Measurements from ENCODE around the gene FNDC3B. TPM values are rescaled to one million over a fixed set of nuclear protein-coding genes. Genes with fewer than 3 reads are reported as not detected.
"Not testable (repeated sequence)": the region's sequence is repeated elsewhere in the genome, so short reads cannot be mapped to it uniquely, and the experiment has no call there.

The FNDC3B gene
- total RNA-seq, 2 experiments from 2014 or later: 14.4 to 17.8 TPM

DNA sequence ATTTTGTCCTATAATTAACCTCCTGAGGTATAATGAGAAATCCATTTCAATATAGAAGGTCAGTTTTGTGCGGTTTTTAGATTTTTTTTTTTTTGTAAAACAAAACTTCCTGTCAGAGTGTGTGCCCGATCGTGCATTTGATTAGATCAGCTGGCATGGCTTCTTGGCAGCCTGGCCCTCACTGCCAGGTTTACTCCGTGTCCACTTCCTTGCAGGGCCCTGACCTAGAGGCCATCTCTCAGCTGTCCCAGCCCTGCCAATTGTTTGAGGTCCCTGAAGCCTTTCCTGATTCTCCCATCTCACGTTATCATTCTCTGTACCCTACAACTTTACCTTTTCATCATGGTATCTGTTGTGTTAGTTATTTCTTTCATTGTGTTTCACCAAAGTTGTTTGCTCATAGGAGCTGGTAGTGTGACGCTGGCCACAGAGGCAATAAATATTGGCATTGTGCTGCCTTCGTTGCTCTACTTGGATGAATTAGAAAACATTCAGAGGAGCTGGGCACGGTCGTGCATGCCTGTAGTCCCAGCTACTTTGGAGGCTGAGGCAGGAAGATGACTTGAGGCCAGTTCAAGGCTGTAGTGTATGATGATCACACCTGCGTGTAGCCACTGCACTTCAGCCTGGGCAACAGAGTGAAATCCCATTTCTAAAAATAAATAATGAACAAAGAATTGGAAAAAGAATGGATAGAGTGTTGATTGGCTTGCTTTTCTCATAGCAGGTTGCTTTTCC lies 206.9 kb downstream of the FNDC3B start:
- Mint-ChIP-seq H3K27ac (no peak overlapping the region), H3K9me3 (peaks cover 20% of the 10 kb centered on the region), H3K4me3 (no peak overlapping the region), H3K4me1 (ENCODE audit: low read depth) (peaks cover 26% of the 10 kb centered on the region), H3K36me3 (peaks cover 32% of the 10 kb centered on the region), H3K27me3 (no peaks in the 10 kb centered on the region)
- no peak for DNase-seq
- intact Hi-C loops (cut with micrococcal nuclease): loop anchor here (5.0 kb wide), 1 partner anchor 114 kb away; no protein-coding TSS in a partner anchor
- CTCF ChIA-PET: interaction anchor here (0.6 kb wide), 1 partner anchor 81 kb away, joined by 3 read pairs; no protein-coding TSS in a partner anchor
- POLR2A ChIA-PET: no interaction called here

DNA sequence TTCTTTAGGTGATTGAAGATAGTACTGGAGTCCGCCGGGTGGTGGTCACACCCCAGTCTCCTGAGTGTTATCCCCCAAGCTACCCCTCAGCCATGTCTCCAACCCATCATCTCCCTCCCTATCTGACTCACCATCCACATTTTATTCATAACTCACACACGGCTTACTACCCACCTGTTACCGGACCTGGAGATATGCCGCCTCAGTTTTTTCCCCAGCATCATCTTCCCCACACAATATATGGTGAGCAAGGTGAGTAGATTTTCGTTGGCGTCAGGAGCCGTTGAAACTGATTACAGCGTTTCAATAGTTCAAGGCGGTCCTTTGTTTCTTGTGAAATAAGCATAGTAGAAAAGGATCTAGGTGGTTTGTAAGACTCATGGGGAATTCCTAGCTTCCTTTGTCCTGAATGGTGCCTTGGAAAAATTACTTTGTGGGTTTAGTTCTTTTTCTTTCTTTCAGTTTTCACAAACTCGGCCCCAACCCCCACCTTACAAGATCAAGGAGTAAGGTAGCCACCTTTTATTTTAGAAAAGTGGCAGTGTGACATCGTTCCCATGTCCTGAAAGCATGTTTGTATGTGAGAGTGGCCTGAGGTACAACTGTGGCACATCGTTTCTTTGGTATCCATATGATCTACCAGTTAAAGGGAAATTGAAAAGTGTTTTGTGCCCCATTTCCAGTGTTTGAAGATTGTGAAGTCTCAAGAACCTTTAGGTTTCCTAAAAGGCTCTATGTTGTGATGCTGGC lies 208.3 kb downstream of the FNDC3B start:
- CTCF ChIA-PET: no interaction called here
- no peak for DNase-seq
- intact Hi-C loops (cut with micrococcal nuclease): loop anchor here (5.0 kb wide), 1 partner anchor 115 kb away; no protein-coding TSS in a partner anchor
- Mint-ChIP-seq H3K27ac (peak overlapping the region; percentile 5), H3K9me3 (peaks cover 6% of the 10 kb centered on the region), H3K4me3 (no peak overlapping the region), H3K4me1 (ENCODE audit: low read depth) (peaks cover 26% of the 10 kb centered on the region), H3K27me3 (no peaks in the 10 kb centered on the region), H3K36me3 (peaks cover 25% of the 10 kb centered on the region)
- POLR2A ChIA-PET: no interaction called here

DNA sequence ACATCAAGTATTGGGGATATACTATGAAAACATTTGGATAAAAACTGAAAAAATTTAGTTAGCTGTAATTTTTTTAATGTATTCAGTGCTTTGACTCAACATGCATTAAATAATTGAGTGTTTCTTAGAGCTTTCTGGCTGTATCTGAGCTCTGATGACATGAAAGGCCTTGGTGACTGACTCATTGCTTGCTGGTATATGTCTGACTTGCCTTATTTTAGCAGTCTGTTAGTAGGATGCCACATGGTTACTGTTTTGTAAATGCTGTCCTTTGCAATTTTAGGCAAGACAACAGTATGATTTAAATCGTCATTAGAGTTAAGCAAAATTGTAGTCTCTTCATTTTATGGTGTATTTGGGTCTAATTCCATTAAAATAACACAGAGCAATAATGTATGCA lies 209.7 kb downstream of the FNDC3B start:
- H3K4me3 Mint-ChIP-seq: no peak overlapping the region
- H3K4me1 Mint-ChIP-seq (ENCODE audit: low read depth): peaks cover 15% of the 10 kb centered on the region
- no peaks in the 10 kb centered on the region for H3K27me3 Mint-ChIP-seq
- CTCF ChIA-PET: no interaction called here
- no peak for DNase-seq
- POLR2A ChIA-PET: no interaction called here
- peaks cover 17% of the 10 kb centered on the region for H3K36me3 Mint-ChIP-seq
- H3K9me3 Mint-ChIP-seq: no peaks in the 10 kb centered on the region
- H3K27ac Mint-ChIP-seq: no peak overlapping the region
- intact Hi-C loops (cut with micrococcal nuclease): loop anchor here (5.0 kb wide), 1 partner anchor 117 kb away; no protein-coding TSS in a partner anchor

DNA sequence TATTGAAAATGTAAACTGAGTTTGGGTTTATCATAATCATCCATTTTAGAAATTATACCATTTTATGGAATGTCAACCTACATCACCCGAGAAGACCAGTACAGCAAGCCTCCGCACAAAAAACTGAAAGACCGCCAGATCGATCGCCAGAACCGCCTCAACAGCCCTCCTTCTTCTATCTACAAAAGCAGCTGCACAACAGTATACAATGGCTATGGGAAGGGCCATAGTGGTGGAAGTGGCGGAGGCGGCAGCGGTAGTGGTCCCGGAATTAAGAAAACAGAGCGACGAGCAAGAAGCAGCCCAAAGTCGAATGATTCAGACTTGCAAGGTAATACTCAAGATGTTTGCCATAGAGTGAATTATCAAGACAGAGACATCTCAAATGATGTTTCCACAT lies 211.8 kb downstream of the FNDC3B start:
- ChIA-PET POLR2A (no interaction called here), CTCF (no interaction called here)
- no peak overlapping the region for H3K27ac Mint-ChIP-seq
- H3K36me3 Mint-ChIP-seq: peaks cover 22% of the 10 kb centered on the region
- intact Hi-C loops (cut with micrococcal nuclease): no loop called here
- peaks cover 12% of the 10 kb centered on the region for H3K4me1 Mint-ChIP-seq (ENCODE audit: low read depth)
- H3K27me3 Mint-ChIP-seq: no peaks in the 10 kb centered on the region
- no peak for DNase-seq
- H3K9me3 Mint-ChIP-seq: no peaks in the 10 kb centered on the region
- H3K4me3 Mint-ChIP-seq: no peak overlapping the region

DNA sequence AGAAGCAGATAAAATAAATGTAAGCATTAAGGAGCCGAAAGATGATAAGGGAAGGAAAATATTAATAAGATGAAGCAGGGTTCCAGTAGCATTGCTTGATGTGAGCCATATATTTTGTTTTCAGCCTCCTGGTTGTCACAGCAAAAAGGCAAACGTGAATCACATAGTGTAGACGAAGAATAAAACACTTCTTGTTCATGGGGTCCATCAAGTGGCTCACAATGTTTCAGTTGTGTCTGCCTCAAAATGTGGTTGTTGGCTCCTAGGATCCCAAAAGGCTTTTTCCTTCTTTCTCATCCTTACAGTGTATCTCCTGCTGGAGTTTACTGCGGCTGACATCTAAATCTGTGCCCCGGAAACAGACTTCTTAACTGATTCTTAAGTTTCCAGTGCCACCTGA lies 213.8 kb downstream of the FNDC3B start:
- Mint-ChIP-seq H3K4me3 (no peak overlapping the region), H3K4me1 (ENCODE audit: low read depth) (no peaks in the 10 kb centered on the region), H3K27ac (no peak overlapping the region), H3K36me3 (peaks cover 20% of the 10 kb centered on the region), H3K27me3 (no peaks in the 10 kb centered on the region), H3K9me3 (no peaks in the 10 kb centered on the region)
- intact Hi-C loops (cut with micrococcal nuclease): no loop called here
- POLR2A ChIA-PET: interaction anchor here (0.6 kb wide), 1 partner anchor 13 kb away, joined by 3 read pairs; no protein-coding TSS in a partner anchor
- DNase-seq: no peak
- CTCF ChIA-PET: no interaction called here

DNA sequence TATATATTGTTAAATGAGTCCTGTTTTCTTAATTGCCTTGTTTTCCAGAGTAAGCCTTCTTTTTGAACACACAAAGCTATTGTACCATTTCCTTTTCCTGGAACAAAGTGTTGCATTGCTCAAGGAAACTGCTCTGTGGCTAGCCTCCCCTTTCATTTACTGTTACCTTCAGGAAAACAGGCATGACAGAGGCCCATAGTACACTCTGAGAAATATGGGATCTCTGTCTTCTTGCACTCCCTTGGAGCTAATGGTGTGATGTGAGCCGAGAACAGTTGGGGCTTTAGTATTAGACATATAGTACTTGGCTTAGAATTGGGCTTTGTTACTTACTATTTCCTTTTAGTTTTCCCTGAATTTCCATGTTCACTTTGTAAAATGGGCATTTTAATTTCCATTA lies 215.2 kb downstream of the FNDC3B start:
- no peak overlapping the region for H3K27ac Mint-ChIP-seq
- no peaks in the 10 kb centered on the region for H3K9me3 Mint-ChIP-seq
- POLR2A ChIA-PET: no interaction called here
- H3K4me1 Mint-ChIP-seq (ENCODE audit: low read depth): peaks cover under 1% of the 10 kb centered on the region
- peaks cover 23% of the 10 kb centered on the region for H3K36me3 Mint-ChIP-seq
- no peak for DNase-seq
- intact Hi-C loops (cut with micrococcal nuclease): no loop called here
- no peaks in the 10 kb centered on the region for H3K27me3 Mint-ChIP-seq
- CTCF ChIA-PET: no interaction called here
- no peak overlapping the region for H3K4me3 Mint-ChIP-seq

DNA sequence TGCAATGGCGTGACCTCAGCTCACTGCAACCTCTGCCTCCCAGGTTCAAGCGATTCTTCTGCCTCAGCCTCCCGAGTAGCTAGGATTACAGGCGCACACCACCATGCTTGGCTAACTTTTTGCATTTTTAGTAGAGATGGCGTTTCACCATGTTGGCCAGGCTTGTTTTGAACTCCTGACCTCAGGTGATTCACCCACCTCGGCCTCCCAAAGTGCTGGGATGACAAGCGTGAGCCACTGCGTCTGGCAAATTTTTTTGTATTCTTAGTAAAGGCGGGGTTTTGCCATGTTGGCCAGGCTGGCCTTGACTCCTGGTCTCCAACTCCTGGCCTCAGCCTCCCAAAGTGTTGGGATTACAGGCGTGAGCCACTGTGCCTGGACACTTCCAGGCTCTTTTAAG lies 215.9 kb downstream of the FNDC3B start:
- POLR2A ChIA-PET, H3K9me3 Mint-ChIP-seq: not testable (repeated sequence)
- H3K36me3 Mint-ChIP-seq: peaks cover 29% of the 10 kb centered on the region

DNA sequence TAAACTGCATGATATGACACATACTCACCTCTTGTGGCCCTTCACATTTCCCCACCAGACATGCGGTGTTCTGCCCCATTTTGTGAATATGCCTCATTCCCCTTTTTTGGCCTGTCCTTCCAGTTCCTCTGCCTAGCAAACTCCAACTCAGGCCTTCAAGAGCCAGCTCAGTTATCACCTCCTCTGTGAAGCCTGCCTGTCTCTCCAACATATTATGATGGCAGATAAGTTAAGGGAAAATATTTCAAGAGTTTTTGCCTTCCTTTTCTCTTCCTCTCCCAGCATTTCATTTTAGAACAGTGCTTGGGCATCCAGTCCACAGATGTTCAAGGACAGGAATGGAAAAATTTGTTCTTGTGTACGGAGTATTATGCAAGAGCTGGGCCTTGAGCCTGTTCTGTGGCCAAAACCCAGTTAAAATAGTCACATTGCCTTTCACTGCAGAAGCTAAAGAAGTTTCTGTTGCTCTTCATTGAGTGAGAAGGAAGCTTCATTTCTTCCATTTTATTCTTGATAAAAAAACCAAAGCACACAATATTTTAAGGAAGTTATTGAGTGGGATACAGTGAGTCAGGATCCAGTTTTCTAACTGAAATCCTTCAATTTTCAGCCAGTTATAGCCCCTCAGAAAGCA lies 216.8 kb downstream of the FNDC3B start:
- no peaks in the 10 kb centered on the region for H3K9me3 Mint-ChIP-seq
- ChIA-PET POLR2A (no interaction called here), CTCF (no interaction called here)
- H3K4me3 Mint-ChIP-seq: no peak overlapping the region
- H3K36me3 Mint-ChIP-seq: peaks cover 30% of the 10 kb centered on the region
- intact Hi-C loops (cut with micrococcal nuclease): no loop called here
- no peaks in the 10 kb centered on the region for H3K27me3 Mint-ChIP-seq
- H3K4me1 Mint-ChIP-seq (ENCODE audit: low read depth): peaks cover 8% of the 10 kb centered on the region
- DNase-seq: no peak
- no peak overlapping the region for H3K27ac Mint-ChIP-seq

More for the DNA sequence above, 215.9 kb downstream of the FNDC3B start:
- DNase-seq; H3K27me3 Mint-ChIP-seq; intact Hi-C loops (cut with micrococcal nuclease); H3K27ac Mint-ChIP-seq; CTCF ChIA-PET; H3K4me3 Mint-ChIP-seq; H3K4me1 Mint-ChIP-seq (ENCODE audit: low read depth): not testable (repeated sequence)

DNA sequence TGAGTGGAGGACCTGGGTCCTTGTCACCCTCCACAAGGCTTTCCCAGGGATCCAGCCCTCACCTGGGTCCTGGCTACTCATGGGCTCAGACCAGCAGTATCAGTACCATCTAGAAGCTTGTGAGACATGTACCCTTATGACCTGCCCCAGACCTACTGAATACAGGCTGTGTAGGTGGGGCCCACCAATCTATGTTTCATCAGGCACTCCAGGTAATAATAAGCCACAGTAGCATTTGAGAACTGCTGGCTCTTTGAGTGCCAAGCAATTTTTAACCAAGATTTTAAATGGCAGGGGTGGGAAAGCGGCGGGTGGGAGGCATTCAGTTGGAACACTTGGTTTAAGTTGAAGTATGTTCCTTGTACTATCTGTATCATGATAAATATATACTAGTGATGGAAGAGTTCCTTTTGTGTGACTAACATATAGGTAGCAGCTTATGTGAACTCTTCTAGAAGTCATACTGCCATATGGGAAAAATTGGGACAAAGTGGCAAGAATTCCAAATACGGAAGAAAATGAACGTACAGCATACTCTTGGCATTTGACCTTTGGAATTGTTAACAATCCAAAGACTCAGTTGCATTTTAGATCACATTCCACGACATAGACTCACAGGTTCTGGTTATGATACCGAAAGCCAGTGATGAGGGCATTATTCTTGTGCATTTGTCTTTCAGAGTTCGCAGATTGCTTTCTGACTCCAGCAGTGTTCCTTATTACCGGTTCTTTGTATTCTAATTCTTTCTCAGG lies 218.4 kb downstream of the FNDC3B start:
- ChIA-PET POLR2A (no interaction called here), CTCF (no interaction called here)

DNA sequence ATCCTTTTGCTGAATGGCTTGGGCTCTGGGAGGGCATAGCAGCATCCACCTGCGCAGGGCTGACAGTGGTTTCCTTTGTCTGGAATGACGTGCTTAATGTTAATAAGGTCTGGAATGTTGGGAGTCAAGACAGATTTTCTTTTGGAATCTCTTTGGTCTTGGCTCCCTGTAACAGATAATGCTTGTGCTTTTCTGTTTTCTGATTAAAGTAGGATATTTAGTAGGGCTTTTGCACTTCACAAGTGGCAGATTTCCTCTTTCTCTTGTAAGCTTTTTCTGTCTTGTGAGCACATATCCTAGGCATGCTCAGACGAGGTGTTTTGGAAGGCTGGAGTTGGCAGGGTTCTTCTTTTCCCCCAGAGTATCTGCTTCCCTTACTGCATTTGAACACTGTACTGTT lies 219.2 kb downstream of the FNDC3B start:
- intact Hi-C loops (cut with micrococcal nuclease): no loop called here
- Mint-ChIP-seq H3K36me3 (peaks cover 28% of the 10 kb centered on the region), H3K4me3 (no peak overlapping the region), H3K27ac (no peak overlapping the region), H3K27me3 (no peaks in the 10 kb centered on the region), H3K4me1 (ENCODE audit: low read depth) (peaks cover 8% of the 10 kb centered on the region), H3K9me3 (no peaks in the 10 kb centered on the region)
- DNase-seq: no peak
- ChIA-PET POLR2A (no interaction called here), CTCF (no interaction called here)

More for the DNA sequence above, 218.4 kb downstream of the FNDC3B start:
- Mint-ChIP-seq H3K4me3 (no peak overlapping the region), H3K9me3 (no peaks in the 10 kb centered on the region), H3K27me3 (no peaks in the 10 kb centered on the region), H3K27ac (no peak overlapping the region), H3K36me3 (peaks cover 29% of the 10 kb centered on the region), H3K4me1 (ENCODE audit: low read depth) (peaks cover 8% of the 10 kb centered on the region)
- intact Hi-C loops (cut with micrococcal nuclease): no loop called here
- no peak for DNase-seq

DNA sequence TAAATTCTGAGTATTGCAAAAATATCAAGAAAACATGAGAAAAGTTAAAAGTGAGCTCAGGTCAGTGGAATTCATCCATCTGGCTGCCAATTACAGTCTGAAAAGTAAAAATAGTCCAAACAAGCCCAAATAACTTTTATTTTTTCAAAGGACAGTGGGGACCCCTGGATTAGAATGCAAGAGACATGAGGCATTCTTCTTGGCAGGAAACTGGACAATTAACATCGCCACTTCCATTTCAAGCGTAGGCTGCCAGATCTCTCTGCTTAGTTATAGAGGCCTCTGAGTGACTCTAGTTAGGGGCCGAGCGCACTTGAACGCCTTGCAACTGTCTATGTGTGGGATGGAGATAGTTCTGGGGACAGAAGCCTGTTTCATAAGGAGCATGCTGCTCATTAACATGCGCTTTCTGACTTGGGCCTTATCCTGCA lies 219.7 kb downstream of the FNDC3B start:
- Mint-ChIP-seq H3K27me3 (no peaks in the 10 kb centered on the region), H3K36me3 (peaks cover 27% of the 10 kb centered on the region), H3K4me1 (ENCODE audit: low read depth) (peaks cover 8% of the 10 kb centered on the region), H3K4me3 (no peak overlapping the region), H3K27ac (no peak overlapping the region), H3K9me3 (no peaks in the 10 kb centered on the region)
- ChIA-PET CTCF (no interaction called here), POLR2A (no interaction called here)
- intact Hi-C loops (cut with micrococcal nuclease): no loop called here
- DNase-seq: no peak

DNA sequence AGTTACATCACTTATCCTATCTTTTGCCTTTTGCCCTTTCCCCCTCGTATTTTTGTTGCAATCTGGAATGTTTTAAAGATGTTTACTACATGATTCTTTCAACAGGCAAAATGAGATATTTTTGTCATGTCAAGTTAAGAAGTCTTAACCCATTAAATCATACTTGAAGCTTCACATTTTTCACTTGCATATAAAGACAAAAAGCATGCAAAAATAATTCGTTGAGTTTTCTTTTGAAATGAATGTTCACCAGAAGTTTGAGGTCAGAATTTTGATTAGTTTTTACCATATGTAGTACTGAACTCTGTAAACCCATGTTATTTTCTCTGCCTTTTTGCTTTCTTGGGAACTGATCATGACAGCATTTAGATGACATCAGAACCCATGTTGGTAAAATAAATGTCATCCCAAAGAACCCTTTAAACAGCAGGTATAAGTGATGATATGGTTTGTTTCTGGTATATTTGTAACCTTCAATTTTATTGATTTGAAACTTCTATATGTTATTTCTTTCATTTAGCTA lies 220.4 kb downstream of the FNDC3B start:
- Mint-ChIP-seq H3K27ac (no peak overlapping the region), H3K27me3 (no peaks in the 10 kb centered on the region), H3K9me3 (no peaks in the 10 kb centered on the region), H3K36me3 (peaks cover 26% of the 10 kb centered on the region), H3K4me1 (ENCODE audit: low read depth) (peaks cover 8% of the 10 kb centered on the region), H3K4me3 (no peak overlapping the region)
- intact Hi-C loops (cut with micrococcal nuclease): no loop called here
- ChIA-PET CTCF (no interaction called here), POLR2A (no interaction called here)
- DNase-seq: no peak

Measured in activated CD4-positive, alpha-beta memory T cell treated with anti-CD3 and anti-CD28 coated beads for 36 hours (primary cell).